H1 (cell line): ENCODE results near the gene CDH8. TPM values are rescaled to one million over a fixed set of nuclear protein-coding genes. Genes with fewer than 3 reads are reported as not detected.

ENCODE experiments used
- RBBP5 ChIP-seq: IDR thresholded peaks from 2 replicates; pipeline ENCODE4 v1.7.1; 2012; ENCODE audit warnings: low read depth, mild to moderate bottlenecking, inconsistent platforms, low read length, moderate library complexity, borderline replicate concordance
- polyA plus RNA-seq, 7 experiments: library from polyadenylated mRNA; depleted of rRNA in 3 of 7; stranded (reverse) in 5 of 7; unstranded in 2 of 7; fragments of >200 nt in 5 of 7; fragments of 200-250 nt in 2 of 7; gene quantifications; 1 replicate in 5 of 7; 2 replicates in 1 of 7; 4 replicates in 1 of 7; pipeline versions ENCODE4 v1.2.1 to v1.2.3, GENCODE V29; 2011 to 2013; ENCODE audit warnings: missing spikeins in 2 of 7, mixed read lengths in 2 of 7
- total RNA-seq: library from RNA; stranded (reverse); fragmentation: NEBNext Ultra II Directional; extraction: Animal tissue kit (Norgen Biotek cat#: 25700); gene quantifications from 2 replicates; pipeline ENCODE4 v1.2.1, GENCODE V29; 2021
- TF ChIP-seq, protein P1 (sequence below): fragments of 300-600 bp; sonication (generic); IDR thresholded peaks from 2 replicates; pipeline ENCODE4 v1.7.1; 2012; ENCODE audit warnings: low read length, moderate library complexity, mild to moderate bottlenecking, inconsistent platforms; ENCODE audit not compliant: insufficient replicate concordance

The CDH8 gene
- total and polyA plus RNA-seq, 2 of the 8 experiments (the other 6 are each of a cell fraction or from before 2014, with no cell fraction given), result 7.7 to 8.4 TPM

DNA sequence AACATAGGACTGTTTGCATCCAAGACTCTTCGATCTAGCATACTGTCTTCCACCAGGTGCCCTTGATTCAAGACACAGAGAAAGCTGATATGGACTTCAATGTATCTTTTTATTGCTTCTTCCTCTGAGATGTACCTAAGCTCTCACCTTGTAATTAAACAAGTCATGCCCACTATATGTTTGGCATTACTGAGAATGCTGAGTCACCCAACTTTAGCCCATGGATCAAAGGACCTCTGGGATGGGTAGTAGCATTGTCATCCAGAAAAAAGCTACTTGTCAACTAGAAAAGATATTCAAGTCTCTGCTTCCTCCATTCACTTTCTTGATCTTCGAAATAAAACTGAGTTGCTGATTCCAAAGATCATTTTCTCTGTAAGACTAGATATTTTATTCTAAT is 37.8 kb downstream of the CDH8 start (continued):
- TF ChIP-seq, protein P1, sequence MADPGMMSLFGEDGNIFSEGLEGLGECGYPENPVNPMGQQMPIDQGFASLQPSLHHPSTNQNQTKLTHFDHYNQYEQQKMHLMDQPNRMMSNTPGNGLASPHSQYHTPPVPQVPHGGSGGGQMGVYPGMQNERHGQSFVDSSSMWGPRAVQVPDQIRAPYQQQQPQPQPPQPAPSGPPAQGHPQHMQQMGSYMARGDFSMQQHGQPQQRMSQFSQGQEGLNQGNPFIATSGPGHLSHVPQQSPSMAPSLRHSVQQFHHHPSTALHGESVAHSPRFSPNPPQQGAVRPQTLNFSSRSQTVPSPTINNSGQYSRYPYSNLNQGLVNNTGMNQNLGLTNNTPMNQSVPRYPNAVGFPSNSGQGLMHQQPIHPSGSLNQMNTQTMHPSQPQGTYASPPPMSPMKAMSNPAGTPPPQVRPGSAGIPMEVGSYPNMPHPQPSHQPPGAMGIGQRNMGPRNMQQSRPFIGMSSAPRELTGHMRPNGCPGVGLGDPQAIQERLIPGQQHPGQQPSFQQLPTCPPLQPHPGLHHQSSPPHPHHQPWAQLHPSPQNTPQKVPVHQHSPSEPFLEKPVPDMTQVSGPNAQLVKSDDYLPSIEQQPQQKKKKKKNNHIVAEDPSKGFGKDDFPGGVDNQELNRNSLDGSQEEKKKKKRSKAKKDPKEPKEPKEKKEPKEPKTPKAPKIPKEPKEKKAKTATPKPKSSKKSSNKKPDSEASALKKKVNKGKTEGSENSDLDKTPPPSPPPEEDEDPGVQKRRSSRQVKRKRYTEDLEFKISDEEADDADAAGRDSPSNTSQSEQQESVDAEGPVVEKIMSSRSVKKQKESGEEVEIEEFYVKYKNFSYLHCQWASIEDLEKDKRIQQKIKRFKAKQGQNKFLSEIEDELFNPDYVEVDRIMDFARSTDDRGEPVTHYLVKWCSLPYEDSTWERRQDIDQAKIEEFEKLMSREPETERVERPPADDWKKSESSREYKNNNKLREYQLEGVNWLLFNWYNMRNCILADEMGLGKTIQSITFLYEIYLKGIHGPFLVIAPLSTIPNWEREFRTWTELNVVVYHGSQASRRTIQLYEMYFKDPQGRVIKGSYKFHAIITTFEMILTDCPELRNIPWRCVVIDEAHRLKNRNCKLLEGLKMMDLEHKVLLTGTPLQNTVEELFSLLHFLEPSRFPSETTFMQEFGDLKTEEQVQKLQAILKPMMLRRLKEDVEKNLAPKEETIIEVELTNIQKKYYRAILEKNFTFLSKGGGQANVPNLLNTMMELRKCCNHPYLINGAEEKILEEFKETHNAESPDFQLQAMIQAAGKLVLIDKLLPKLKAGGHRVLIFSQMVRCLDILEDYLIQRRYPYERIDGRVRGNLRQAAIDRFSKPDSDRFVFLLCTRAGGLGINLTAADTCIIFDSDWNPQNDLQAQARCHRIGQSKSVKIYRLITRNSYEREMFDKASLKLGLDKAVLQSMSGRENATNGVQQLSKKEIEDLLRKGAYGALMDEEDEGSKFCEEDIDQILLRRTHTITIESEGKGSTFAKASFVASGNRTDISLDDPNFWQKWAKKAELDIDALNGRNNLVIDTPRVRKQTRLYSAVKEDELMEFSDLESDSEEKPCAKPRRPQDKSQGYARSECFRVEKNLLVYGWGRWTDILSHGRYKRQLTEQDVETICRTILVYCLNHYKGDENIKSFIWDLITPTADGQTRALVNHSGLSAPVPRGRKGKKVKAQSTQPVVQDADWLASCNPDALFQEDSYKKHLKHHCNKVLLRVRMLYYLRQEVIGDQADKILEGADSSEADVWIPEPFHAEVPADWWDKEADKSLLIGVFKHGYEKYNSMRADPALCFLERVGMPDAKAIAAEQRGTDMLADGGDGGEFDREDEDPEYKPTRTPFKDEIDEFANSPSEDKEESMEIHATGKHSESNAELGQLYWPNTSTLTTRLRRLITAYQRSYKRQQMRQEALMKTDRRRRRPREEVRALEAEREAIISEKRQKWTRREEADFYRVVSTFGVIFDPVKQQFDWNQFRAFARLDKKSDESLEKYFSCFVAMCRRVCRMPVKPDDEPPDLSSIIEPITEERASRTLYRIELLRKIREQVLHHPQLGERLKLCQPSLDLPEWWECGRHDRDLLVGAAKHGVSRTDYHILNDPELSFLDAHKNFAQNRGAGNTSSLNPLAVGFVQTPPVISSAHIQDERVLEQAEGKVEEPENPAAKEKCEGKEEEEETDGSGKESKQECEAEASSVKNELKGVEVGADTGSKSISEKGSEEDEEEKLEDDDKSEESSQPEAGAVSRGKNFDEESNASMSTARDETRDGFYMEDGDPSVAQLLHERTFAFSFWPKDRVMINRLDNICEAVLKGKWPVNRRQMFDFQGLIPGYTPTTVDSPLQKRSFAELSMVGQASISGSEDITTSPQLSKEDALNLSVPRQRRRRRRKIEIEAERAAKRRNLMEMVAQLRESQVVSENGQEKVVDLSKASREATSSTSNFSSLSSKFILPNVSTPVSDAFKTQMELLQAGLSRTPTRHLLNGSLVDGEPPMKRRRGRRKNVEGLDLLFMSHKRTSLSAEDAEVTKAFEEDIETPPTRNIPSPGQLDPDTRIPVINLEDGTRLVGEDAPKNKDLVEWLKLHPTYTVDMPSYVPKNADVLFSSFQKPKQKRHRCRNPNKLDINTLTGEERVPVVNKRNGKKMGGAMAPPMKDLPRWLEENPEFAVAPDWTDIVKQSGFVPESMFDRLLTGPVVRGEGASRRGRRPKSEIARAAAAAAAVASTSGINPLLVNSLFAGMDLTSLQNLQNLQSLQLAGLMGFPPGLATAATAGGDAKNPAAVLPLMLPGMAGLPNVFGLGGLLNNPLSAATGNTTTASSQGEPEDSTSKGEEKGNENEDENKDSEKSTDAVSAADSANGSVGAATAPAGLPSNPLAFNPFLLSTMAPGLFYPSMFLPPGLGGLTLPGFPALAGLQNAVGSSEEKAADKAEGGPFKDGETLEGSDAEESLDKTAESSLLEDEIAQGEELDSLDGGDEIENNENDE, result no peak
- no peak for TF ChIP-seq RBBP5
